SH-SY5Y (cell line): ENCODE data around the gene PNPLA3.

Experiments used
- GATA2 ChIP-seq: IDR thresholded peaks from 2 replicates; pipeline ENCODE4 v1.6.1; 2011; ENCODE audit warnings: mild to moderate bottlenecking, low read depth, low read length
- GATA3 ChIP-seq: IDR thresholded peaks from 2 replicates; pipeline ENCODE4 v1.6.1; 2011; ENCODE audit warnings: low read depth, mild to moderate bottlenecking, low read length, moderate library complexity

PNPLA3 gene

GRCh38 chr22:43884600-43885318 lies 38.8 kb upstream of the PNPLA3 start:
- TF ChIP-seq GATA3 (no peak), GATA2 (no peak)

GRCh38 chr22:43885319-43885671 lies 38.3 kb upstream of the PNPLA3 start:
- TF ChIP-seq GATA3 (no peak), GATA2 (no peak)

- TF ChIP-seq GATA2 (no peak), GATA3 (no peak)
These were observed 37.8 kb upstream of the PNPLA3 start for GRCh38 chr22:43885786-43886185.

- TF ChIP-seq GATA3 (no peak), GATA2 (no peak)
These were observed 37.4 kb upstream of the PNPLA3 start for GRCh38 chr22:43886231-43886630.

- TF ChIP-seq GATA2 = no peak
- TF ChIP-seq GATA3 = no peak
These were observed 36.2 kb upstream of the PNPLA3 start for GRCh38 chr22:43887391-43887790.

GRCh38 chr22:43888740-43889139 lies 34.9 kb upstream of the PNPLA3 start:
- no peak for TF ChIP-seq GATA3
- TF ChIP-seq GATA2 = no peak

GRCh38 chr22:43889201-43889859 lies 34.3 kb upstream of the PNPLA3 start:
- no peak for TF ChIP-seq GATA2
- no peak for TF ChIP-seq GATA3

GRCh38 chr22:43889860-43890253 lies 33.7 kb upstream of the PNPLA3 start:
- TF ChIP-seq GATA2 = no peak

- TF ChIP-seq GATA2 (no peak), GATA3 (no peak)
These were observed 32.7 kb upstream of the PNPLA3 start for GRCh38 chr22:43890901-43891331.

- TF ChIP-seq GATA2 (no peak), GATA3 (no peak)
These were observed 32.0 kb upstream of the PNPLA3 start, which contains the start of gene PNPLA5 for GRCh38 chr22:43891360-43892182. TSS of gene PNPLA5 (minus strand) at chr22:43892013. CDS start at chr22:43891880, 133 bp downstream.

GRCh38 chr22:43892183-43892894 lies 31.3 kb upstream of the PNPLA3 start:
- TF ChIP-seq GATA3 = no peak
- TF ChIP-seq GATA2 = no peak

- TF ChIP-seq GATA2 = no peak
- no peak for TF ChIP-seq GATA3
These were observed 30.3 kb upstream of the PNPLA3 start for GRCh38 chr22:43893266-43893665.

GRCh38 chr22:43894122-43894521 lies 29.5 kb upstream of the PNPLA3 start:
- TF ChIP-seq GATA3 (no peak), GATA2 (no peak)
